Mucosa of rectum (tissue), 2 donors: ENCODE measurements around the gene RPL32.

Source experiments
- H3K27ac ChIP-seq, 2 donors: one replicate each; pipeline ENCODE4 v1.7.0; 2013; ENCODE audit warnings: inconsistent platforms in 2 of 2, low read depth in 2 of 2, low read length in 2 of 2
- H3K27me3 ChIP-seq, 2 donors: one replicate each; pipeline ENCODE4 v1.7.0; 2013; ENCODE audit warnings: low read length in 2 of 2; ENCODE audit not compliant: control insufficient read depth in 2 of 2, insufficient read depth in 2 of 2
- H3K36me3 ChIP-seq, 2 donors: one replicate each; pipeline ENCODE4 v1.7.0; 2013; ENCODE audit warnings: low read length in 2 of 2; ENCODE audit not compliant: control insufficient read depth in 2 of 2, insufficient read depth in 2 of 2
- H3K4me1 ChIP-seq, 2 donors: one replicate each; pipeline ENCODE4 v1.7.0; 2013; ENCODE audit warnings: low read length in 2 of 2, mild to moderate bottlenecking in 1 of 2; ENCODE audit not compliant: control insufficient read depth in 2 of 2, insufficient read depth in 2 of 2
- H3K4me3 ChIP-seq, 2 donors: one replicate each; pipeline ENCODE4 v1.7.0; 2013; ENCODE audit warnings: low read length in 2 of 2
- H3K9ac ChIP-seq, 2 donors: one replicate each; pipeline ENCODE4 v1.7.0; 2013; ENCODE audit warnings: low read length in 2 of 2, low read depth in 1 of 2, mild to moderate bottlenecking in 1 of 2
- H3K9me3 ChIP-seq, 2 donors: one replicate each; pipeline ENCODE4 v1.7.0; 2013; ENCODE audit warnings: low read length in 2 of 2; ENCODE audit not compliant: control insufficient read depth in 2 of 2
- donor health status: healthy.
- donor health status: Normal muscosa, but diverticular disease.

Gene RPL32

GRCh38 chr3:12809435-12809834, 31.9 kb downstream of the RPL32 start:
- no peak overlapping the region for H3K27ac ChIP-seq
- H3K4me3 ChIP-seq, result peak overlapping the region; percentile 67 to 69
- no peaks in the 10 kb centered on the region for H3K36me3 ChIP-seq
- no peaks in the 10 kb centered on the region for H3K27me3 ChIP-seq
- H3K9me3 ChIP-seq, result no peaks in the 10 kb centered on the region
- H3K4me1 ChIP-seq, result peaks cover 2 to 3% of the 10 kb centered on the region in 2 donors
- peak overlapping the region; percentile 41 to 64 for H3K9ac ChIP-seq

- H3K9me3 ChIP-seq, result no peaks in the 10 kb centered on the region
- H3K4me3 ChIP-seq, result no peak overlapping the region
- no peak overlapping the region for H3K27ac ChIP-seq
- H3K27me3 ChIP-seq, result no peaks in the 10 kb centered on the region
- H3K36me3 ChIP-seq, result no peaks in the 10 kb centered on the region
- H3K9ac ChIP-seq, result no peak overlapping the region
- peaks cover 2 to 3% of the 10 kb centered on the region in 2 donors for H3K4me1 ChIP-seq
Measured at GRCh38 chr3:12809001-12809400, 32.4 kb downstream of the RPL32 start.

- peaks cover 0 to 1% of the 10 kb centered on the region in 2 donors for H3K36me3 ChIP-seq
- H3K9me3 ChIP-seq, result no peaks in the 10 kb centered on the region
- H3K9ac ChIP-seq, result no peak overlapping the region
- H3K4me3 ChIP-seq, result no peak overlapping the region
- no peak overlapping the region for H3K27ac ChIP-seq
- no peaks in the 10 kb centered on the region for H3K27me3 ChIP-seq
- peaks cover 2 to 3% of the 10 kb centered on the region in 2 donors for H3K4me1 ChIP-seq
Measured at GRCh38 chr3:12808587-12808986, 32.8 kb downstream of the RPL32 start.

- Histone ChIP-seq H3K4me3 (no peak overlapping the region), H3K4me1 (peaks cover 2 to 3% of the 10 kb centered on the region in 2 donors), H3K9me3 (no peaks in the 10 kb centered on the region), H3K9ac (no peak overlapping the region), H3K27me3 (no peaks in the 10 kb centered on the region), H3K36me3 (peaks cover 0 to 2% of the 10 kb centered on the region in 2 donors), H3K27ac (no peak overlapping the region)
Measured at GRCh38 chr3:12807601-12808359, 33.6 kb downstream of the RPL32 start.

- Histone ChIP-seq H3K4me3 (no peak overlapping the region), H3K9me3 (no peaks in the 10 kb centered on the region), H3K27me3 (no peaks in the 10 kb centered on the region), H3K36me3 (peaks cover 0 to 2% of the 10 kb centered on the region in 2 donors), H3K27ac (no peak overlapping the region), H3K9ac (no peak overlapping the region), H3K4me1 (peaks cover 2 to 3% of the 10 kb centered on the region in 2 donors)
Measured at GRCh38 chr3:12807066-12807465, 34.3 kb downstream of the RPL32 start.

GRCh38 chr3:12803371-12803770, 38.0 kb downstream of the RPL32 start:
- no peak overlapping the region for H3K9ac ChIP-seq
- H3K4me3 ChIP-seq, result no peak overlapping the region
- H3K27me3 ChIP-seq, result no peaks in the 10 kb centered on the region
- H3K36me3 ChIP-seq, result peaks cover 0 to 2% of the 10 kb centered on the region in 2 donors
- H3K9me3 ChIP-seq, result no peaks in the 10 kb centered on the region
- no peak overlapping the region for H3K27ac ChIP-seq
- H3K4me1 ChIP-seq, result no peaks in the 10 kb centered on the region

- peaks cover 3% of the 10 kb centered on the region in 2 donors for H3K4me1 ChIP-seq
- H3K36me3 ChIP-seq, result peaks cover 0 to 2% of the 10 kb centered on the region in 2 donors
- no peak overlapping the region for H3K4me3 ChIP-seq
- no peak overlapping the region for H3K9ac ChIP-seq
- H3K27me3 ChIP-seq, result peaks cover 4 to 5% of the 10 kb centered on the region in 2 donors
- no peak overlapping the region for H3K27ac ChIP-seq
- H3K9me3 ChIP-seq, result no peaks in the 10 kb centered on the region
Measured at GRCh38 chr3:12799525-12800440, 41.6 kb downstream of the RPL32 start.

- Histone ChIP-seq H3K36me3 (peaks cover 0 to 1% of the 10 kb centered on the region in 2 donors), H3K27me3 (peaks cover 4 to 5% of the 10 kb centered on the region in 2 donors), H3K4me3 (no peak overlapping the region), H3K9ac (no peak overlapping the region), H3K9me3 (no peaks in the 10 kb centered on the region), H3K27ac (no peak overlapping the region), H3K4me1 (peaks cover 3% of the 10 kb centered on the region in 2 donors)
Measured at GRCh38 chr3:12798559-12799179, 42.7 kb downstream of the RPL32 start.

DNA sequence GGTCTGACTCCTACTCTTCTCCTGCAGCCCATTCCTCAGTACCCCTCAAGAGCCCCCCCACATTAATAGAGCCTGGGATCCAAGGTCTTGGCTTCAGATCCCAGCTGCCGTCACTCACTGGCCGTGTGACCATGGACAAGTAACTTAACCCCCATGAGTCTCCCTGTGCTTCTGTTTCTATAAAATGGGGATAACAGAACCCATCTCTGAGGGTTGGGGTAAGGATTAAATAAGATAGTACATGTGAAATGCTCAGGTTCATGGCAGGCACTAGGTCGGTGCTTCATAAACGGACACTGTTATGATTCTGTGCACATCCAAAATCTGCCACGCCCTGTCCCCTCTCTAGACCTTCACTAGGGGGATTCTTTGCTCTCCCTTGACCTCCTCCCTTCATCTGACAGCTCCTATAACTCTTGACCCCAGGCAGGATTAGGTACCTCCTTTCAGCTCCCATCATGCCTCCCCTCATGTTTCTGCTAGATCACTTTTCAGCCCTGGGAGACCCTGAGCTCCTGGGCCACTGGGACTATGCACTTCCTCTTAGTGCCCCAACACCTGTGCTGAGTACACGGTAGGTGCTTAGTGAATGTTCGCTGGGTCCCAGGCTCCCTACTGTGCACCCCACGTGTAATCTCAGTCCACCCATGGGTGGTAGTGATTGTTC, 43.3 kb downstream of the RPL32 start:
- Histone ChIP-seq H3K9me3 (no peaks in the 10 kb centered on the region), H3K27ac (no peak overlapping the region), H3K36me3 (no peaks in the 10 kb centered on the region), H3K4me3 (no peak overlapping the region), H3K9ac (no peak overlapping the region), H3K27me3 (peaks cover 4 to 5% of the 10 kb centered on the region in 2 donors), H3K4me1 (peaks cover 3% of the 10 kb centered on the region in 2 donors)
